Measurements from ENCODE around the gene FEM1B.

The FEM1B gene

GRCh38 chr15:68261241-68261640, 16.3 kb upstream of the FEM1B start:
- DNase-seq: no peak

- DNase-seq: no peak
Measured at GRCh38 chr15:68261980-68262379, 15.6 kb upstream of the FEM1B start.

GRCh38 chr15:68262514-68263356, 14.8 kb upstream of the FEM1B start:
- no peak for DNase-seq

- DNase-seq: no peak
Measured at GRCh38 chr15:68264282-68264681, 13.3 kb upstream of the FEM1B start.

- no peak for DNase-seq
Measured at GRCh38 chr15:68265081-68265480, 12.5 kb upstream of the FEM1B start.

GRCh38 chr15:68265674-68266073, 11.9 kb upstream of the FEM1B start:
- no peak for DNase-seq

- no peak for DNase-seq
Measured at GRCh38 chr15:68268405-68268804, 9.1 kb upstream of the FEM1B start.

GRCh38 chr15:68271854-68272471, 5.6 kb upstream of the FEM1B start:
- DNase-seq: no peak

GRCh38 chr15:68272721-68273271, 4.7 kb upstream of the FEM1B start:
- DNase-seq: no peak

GRCh38 chr15:68274201-68274848, 3.2 kb upstream of the FEM1B start:
- DNase-seq: no peak

GRCh38 chr15:68275165-68275746, 2.3 kb upstream of the FEM1B start:
- no peak for DNase-seq

GRCh38 chr15:68276668-68277067, 877 bp upstream of the FEM1B start:
- no peak for DNase-seq

- DNase-seq: peak; percentile 60
Measured at GRCh38 chr15:68277131-68277602, 378 bp upstream of the FEM1B start.

GRCh38 chr15:68278345-68278594, 725 bp downstream of the FEM1B start:
- no peak for DNase-seq

- DNase-seq: no peak
Measured at GRCh38 chr15:68278595-68279405, 1.3 kb downstream of the FEM1B start.

- no peak for DNase-seq
Measured at GRCh38 chr15:68279779-68280753, 2.5 kb downstream of the FEM1B start.

- DNase-seq: no peak
Measured at GRCh38 chr15:68281008-68281407, 3.5 kb downstream of the FEM1B start.

GRCh38 chr15:68283401-68283800, 5.9 kb downstream of the FEM1B start:
- DNase-seq: no peak

- no peak for DNase-seq
Measured at GRCh38 chr15:68284616-68285258, 7.2 kb downstream of the FEM1B start.

- DNase-seq: peak; percentile 25
Measured at GRCh38 chr15:68285259-68285980, 7.9 kb downstream of the FEM1B start.

Measured in GF-D8 (cell line).